Measurements from ENCODE around the gene FAM217B. TPM values are rescaled to one million over a fixed set of nuclear protein-coding genes. Genes with fewer than 3 reads are reported as not detected.
A peak's percentile ranks its signal among the peaks of the same experiment; 100 is the strongest.

FAM217B gene
- total and polyA plus RNA-seq, 7 donors = 1.8 to 19.7 (median 8.3) TPM

DNA sequence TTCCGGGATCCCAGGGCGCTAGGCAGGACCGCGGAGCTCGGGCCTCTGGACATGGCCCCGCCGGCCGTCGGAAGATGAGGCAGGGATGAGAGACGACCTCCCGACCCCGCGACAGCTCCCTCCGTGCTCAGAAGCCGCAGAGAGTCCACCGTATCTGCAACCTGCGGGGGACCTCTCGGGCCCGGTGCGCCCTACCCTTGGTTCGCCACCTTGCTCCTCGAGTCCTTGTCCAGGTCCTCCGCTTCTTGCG, 385 bp upstream of the FAM217B start:
- H3K36me3 ChIP-seq = peaks cover 4 to 27% (median 9%) of the 10 kb centered on the region in 4 donors
- peak; percentile 74 for DNase-seq
- peak overlapping the region; percentile 96 to 98 (median 98) for H3K27ac ChIP-seq
- no peaks in the 10 kb centered on the region for H3K9me3 ChIP-seq
- H3K27me3 ChIP-seq = no peaks in the 10 kb centered on the region
- intact Hi-C loops (cut with DNase I) = no loop called here
- no peak for TF ChIP-seq EP300 (IDR thresholded peaks at IDR 0.05)
- TF ChIP-seq, protein P1, sequence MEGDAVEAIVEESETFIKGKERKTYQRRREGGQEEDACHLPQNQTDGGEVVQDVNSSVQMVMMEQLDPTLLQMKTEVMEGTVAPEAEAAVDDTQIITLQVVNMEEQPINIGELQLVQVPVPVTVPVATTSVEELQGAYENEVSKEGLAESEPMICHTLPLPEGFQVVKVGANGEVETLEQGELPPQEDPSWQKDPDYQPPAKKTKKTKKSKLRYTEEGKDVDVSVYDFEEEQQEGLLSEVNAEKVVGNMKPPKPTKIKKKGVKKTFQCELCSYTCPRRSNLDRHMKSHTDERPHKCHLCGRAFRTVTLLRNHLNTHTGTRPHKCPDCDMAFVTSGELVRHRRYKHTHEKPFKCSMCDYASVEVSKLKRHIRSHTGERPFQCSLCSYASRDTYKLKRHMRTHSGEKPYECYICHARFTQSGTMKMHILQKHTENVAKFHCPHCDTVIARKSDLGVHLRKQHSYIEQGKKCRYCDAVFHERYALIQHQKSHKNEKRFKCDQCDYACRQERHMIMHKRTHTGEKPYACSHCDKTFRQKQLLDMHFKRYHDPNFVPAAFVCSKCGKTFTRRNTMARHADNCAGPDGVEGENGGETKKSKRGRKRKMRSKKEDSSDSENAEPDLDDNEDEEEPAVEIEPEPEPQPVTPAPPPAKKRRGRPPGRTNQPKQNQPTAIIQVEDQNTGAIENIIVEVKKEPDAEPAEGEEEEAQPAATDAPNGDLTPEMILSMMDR (IDR thresholded peaks at IDR 0.05) = no peak
- TF ChIP-seq POLR2A (IDR thresholded peaks at IDR 0.05) = no peak
- no peak for TF ChIP-seq POLR2AphosphoS5 (IDR thresholded peaks at IDR 0.05)
- H3K4me1 ChIP-seq = peaks cover 0 to 62% (median 43%) of the 10 kb centered on the region in 4 donors
- H3K4me3 ChIP-seq = peak overlapping the region; percentile 50 to 78 (median 68)
- WGBS, 2 donors = 0% methylated on average over 24 of the region's 24 CpGs

DNA sequence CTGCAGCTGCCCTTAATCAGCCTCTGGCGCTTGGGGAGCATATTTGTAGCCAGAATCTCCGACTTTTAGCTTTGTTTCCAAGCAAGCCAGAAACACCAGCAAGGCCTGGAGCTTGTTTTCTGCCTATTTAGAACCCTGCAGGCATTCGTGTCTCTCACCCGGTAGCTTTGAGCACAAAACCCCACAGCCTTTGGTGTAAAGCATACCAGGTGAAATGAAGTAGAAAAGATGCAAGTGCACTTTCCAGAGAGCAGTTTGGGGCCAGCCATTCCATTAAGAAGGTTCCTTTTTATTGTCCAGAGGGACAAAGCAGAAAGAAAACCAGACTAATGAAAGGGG, 736 bp downstream of the FAM217B start:
- 0 to 1% methylated on average over 4 of the region's 4 CpGs for WGBS, 2 donors
- Histone ChIP-seq H3K27ac (peak overlapping the region; percentile 96 to 98 (median 98)), H3K36me3 (peaks cover 4 to 34% (median 9%) of the 10 kb centered on the region in 4 donors), H3K9me3 (no peaks in the 10 kb centered on the region), H3K27me3 (no peaks in the 10 kb centered on the region), H3K4me1 (peaks cover 0 to 72% (median 52%) of the 10 kb centered on the region in 4 donors), H3K4me3 (peak overlapping the region; percentile 50 to 78 (median 68))
- intact Hi-C loops (cut with DNase I) = no loop called here
- no peak for DNase-seq
- TF ChIP-seq POLR2AphosphoS5 (IDR thresholded peaks at IDR 0.05) (no peak), EP300 (IDR thresholded peaks at IDR 0.05) (no peak)

DNA sequence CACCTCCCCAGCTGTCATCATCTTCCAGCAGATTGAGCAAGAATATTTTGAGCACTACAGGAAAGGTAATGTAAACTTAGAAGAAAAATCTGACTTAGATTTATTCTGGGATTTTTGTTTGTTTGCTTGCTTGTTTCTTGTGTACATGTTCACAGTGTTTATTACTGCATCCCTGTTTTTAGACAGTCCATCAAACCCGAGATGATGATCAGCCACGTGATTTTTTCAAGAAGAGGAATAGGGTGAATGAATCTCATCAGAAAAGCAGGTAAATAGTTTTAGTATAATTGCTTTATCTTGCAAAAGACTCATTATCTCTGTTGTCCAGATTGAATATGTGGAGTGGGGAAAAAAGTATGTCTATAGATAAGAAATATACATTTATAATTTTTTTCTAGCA, 2.1 kb downstream of the FAM217B start:
- TF ChIP-seq POLR2A (IDR thresholded peaks at IDR 0.05) (no peak), POLR2AphosphoS5 (IDR thresholded peaks at IDR 0.05) (no peak), EP300 (IDR thresholded peaks at IDR 0.05) (no peak)
- TF ChIP-seq, protein P1 (IDR thresholded peaks at IDR 0.05) = no peak
- Histone ChIP-seq H3K27me3 (no peaks in the 10 kb centered on the region), H3K9me3 (no peaks in the 10 kb centered on the region), H3K4me1 (peaks cover 0 to 64% (median 43%) of the 10 kb centered on the region in 4 donors), H3K4me3 (no peak overlapping the region), H3K36me3 (peaks cover 4 to 34% (median 9%) of the 10 kb centered on the region in 4 donors), H3K27ac (peak overlapping the region in 3 of 4 donors; percentile 96 to 98 (median 98))
- intact Hi-C loops (cut with DNase I) = no loop called here
- no peak for DNase-seq
- 85 to 89% methylated on average over 2 of the region's 2 CpGs for WGBS, 2 donors

- H3K27me3 ChIP-seq = no peaks in the 10 kb centered on the region
- peak overlapping the region in 2 of 4 donors; percentile 17 to 23 for H3K27ac ChIP-seq
- peaks cover 4 to 34% (median 9%) of the 10 kb centered on the region in 4 donors for H3K36me3 ChIP-seq
Measured at GRCh38 chr20:59944726-59945125, 4.5 kb downstream of the FAM217B start.

DNA sequence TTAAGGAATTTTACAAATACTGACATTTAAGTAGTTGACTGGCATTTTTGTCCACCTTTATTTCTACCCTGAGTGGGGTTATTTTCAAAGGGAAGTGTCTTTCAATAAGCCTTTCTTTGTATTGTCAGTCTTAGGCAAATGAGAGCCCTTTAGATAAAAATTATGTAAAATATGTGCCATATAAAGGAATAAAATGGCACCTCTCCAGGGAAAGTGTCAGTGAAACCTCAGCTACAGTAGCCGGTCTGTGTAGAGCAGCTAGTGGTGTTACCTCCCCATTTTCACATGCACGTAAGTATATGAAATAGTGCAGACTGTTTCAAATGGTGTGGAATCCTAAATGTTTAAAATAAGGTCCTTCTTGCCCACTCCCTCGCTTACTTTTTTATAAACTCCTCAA, 5.0 kb downstream of the FAM217B start:
- H3K27ac ChIP-seq = peak overlapping the region in 2 of 4 donors; percentile 23 to 51

More at GRCh38 chr20:59944726-59945125, 4.5 kb downstream of the FAM217B start:
- Histone ChIP-seq H3K4me1 (peaks cover 0 to 57% (median 21%) of the 10 kb centered on the region in 4 donors), H3K4me3 (no peak overlapping the region), H3K9me3 (no peaks in the 10 kb centered on the region)
- TF ChIP-seq EP300 (IDR thresholded peaks at IDR 0.05) (no peak), POLR2A (IDR thresholded peaks at IDR 0.05) (no peak)
- TF ChIP-seq, protein P1 (IDR thresholded peaks at IDR 0.05) = no peak
- DNase-seq = no peak
- intact Hi-C loops (cut with DNase I) = no loop called here
- WGBS, 2 donors = 89 to 94% methylated on average over 7 of the region's 7 CpGs

More for the DNA sequence above, 5.0 kb downstream of the FAM217B start:
- Histone ChIP-seq H3K27me3 (no peaks in the 10 kb centered on the region), H3K4me3 (no peak overlapping the region), H3K36me3 (peaks cover 4 to 38% (median 9%) of the 10 kb centered on the region in 4 donors), H3K9me3 (no peaks in the 10 kb centered on the region), H3K4me1 (peaks cover 0 to 57% (median 21%) of the 10 kb centered on the region in 4 donors)
- 84 to 87% methylated on average over 3 of the region's 3 CpGs for WGBS, 2 donors
- DNase-seq = no peak
- intact Hi-C loops (cut with DNase I) = no loop called here
- TF ChIP-seq, protein P1 (IDR thresholded peaks at IDR 0.05) = no peak
- no peak for TF ChIP-seq POLR2A (IDR thresholded peaks at IDR 0.05)
- no peak for TF ChIP-seq EP300 (IDR thresholded peaks at IDR 0.05)
- TF ChIP-seq POLR2AphosphoS5 (IDR thresholded peaks at IDR 0.05) = no peak

Data from sigmoid colon (tissue), 7 donors.